GM12892 (cell line): ENCODE data around the gene SMCHD1.

Experiments used
- DNase-seq: peaks from one replicate; pipeline ENCODE4 v3.0.0; 2011; ENCODE audit not compliant: insufficient read length
- FAIRE-seq: peaks from 2 replicates; lab custom pipeline; 2011; peaks lifted over from hg19 to GRCh38; lab: Jason Lieb, UNC
- POLR2A ChIP-seq: IDR thresholded peaks from 2 replicates; pipeline ENCODE4 v1.6.1; 2011; ENCODE audit warnings: low read depth, low read length, control low read depth
- POLR2AphosphoS5 ChIP-seq: IDR thresholded peaks from 2 replicates; pipeline ENCODE4 v1.6.1; 2011; ENCODE audit warnings: low read depth, low read length, control low read depth
- TAF1 ChIP-seq: IDR thresholded peaks from 2 replicates; pipeline ENCODE4 v1.6.1; 2011; ENCODE audit warnings: low read depth, mild to moderate bottlenecking, control low read depth, low read length, borderline replicate concordance

Gene SMCHD1

DNA sequence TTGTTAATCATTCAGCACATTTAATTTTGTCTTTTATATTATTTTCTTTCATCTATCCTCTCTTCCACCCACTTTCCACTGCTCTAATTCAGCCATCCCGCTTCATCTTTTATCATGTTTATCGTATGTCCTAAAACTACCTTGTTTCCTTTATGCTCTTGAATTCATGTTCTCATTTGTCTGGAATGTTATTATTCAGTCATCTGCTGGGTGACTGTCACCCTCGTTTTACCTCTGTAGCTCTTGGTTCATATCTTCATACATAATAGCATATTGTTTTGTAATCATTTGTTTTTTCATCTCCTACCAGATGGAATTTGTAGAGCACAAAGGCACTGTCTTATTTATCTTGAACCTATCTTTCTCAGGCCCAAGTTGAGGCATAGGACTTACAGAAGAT, 37.0 kb downstream of the SMCHD1 start:
- FAIRE-seq (no peak), DNase-seq (no peak)
- TF ChIP-seq POLR2AphosphoS5: no peak
- no peak for TF ChIP-seq TAF1
- no peak for TF ChIP-seq POLR2A

- DNase-seq (no peak), FAIRE-seq (no peak)
- no peak for TF ChIP-seq POLR2AphosphoS5
- no peak for TF ChIP-seq POLR2A
- no peak for TF ChIP-seq TAF1
Observed at GRCh38 chr18:2697184-2697583, 41.7 kb downstream of the SMCHD1 start.

- no peak for TF ChIP-seq POLR2A
- no peak for TF ChIP-seq POLR2AphosphoS5
- no peak for TF ChIP-seq TAF1
- no peak for DNase-seq
- no peak for FAIRE-seq
Observed at GRCh38 chr18:2699001-2699400, 43.5 kb downstream of the SMCHD1 start.

GRCh38 chr18:2704541-2704940, 49.0 kb downstream of the SMCHD1 start:
- TF ChIP-seq POLR2A: no peak
- no peak for TF ChIP-seq POLR2AphosphoS5
- no peak for TF ChIP-seq TAF1
- DNase-seq (no peak), FAIRE-seq (no peak)

- no peak for FAIRE-seq
- no peak for DNase-seq
- TF ChIP-seq POLR2A (no peak), TAF1 (no peak), POLR2AphosphoS5 (no peak)
Observed at GRCh38 chr18:2706903-2707302, 51.4 kb downstream of the SMCHD1 start.

- FAIRE-seq: no peak
- no peak for DNase-seq
- TF ChIP-seq TAF1: no peak
- no peak for TF ChIP-seq POLR2AphosphoS5
- TF ChIP-seq POLR2A: no peak
Observed at GRCh38 chr18:2707551-2708168, 52.1 kb downstream of the SMCHD1 start.

GRCh38 chr18:2709316-2709715, 53.8 kb downstream of the SMCHD1 start:
- no peak for FAIRE-seq
- TF ChIP-seq POLR2A: no peak
- TF ChIP-seq POLR2AphosphoS5: no peak
- TF ChIP-seq TAF1: no peak
- no peak for DNase-seq

DNA sequence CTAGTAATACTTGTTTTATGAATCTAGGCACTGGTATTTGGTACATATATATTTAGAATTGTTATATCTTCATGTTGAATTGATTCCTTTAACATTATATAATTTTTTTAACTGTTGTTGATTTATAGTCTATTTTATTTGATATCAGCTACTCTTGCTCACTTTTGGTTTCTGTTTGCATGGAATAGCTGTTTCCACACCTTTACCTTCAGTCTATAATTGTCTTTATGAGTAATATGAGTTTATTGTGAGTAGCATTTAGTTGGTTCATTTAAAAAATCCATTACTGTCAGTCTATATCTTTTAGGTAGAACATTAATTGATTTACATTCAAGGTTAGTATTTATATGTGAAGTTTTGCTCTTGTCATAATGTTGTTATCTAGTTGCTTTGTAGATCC, 58.6 kb downstream of the SMCHD1 start:
- peak; percentile 67 for FAIRE-seq
- TF ChIP-seq POLR2A (no peak), POLR2AphosphoS5 (no peak), TAF1 (no peak)
- no peak for DNase-seq

- FAIRE-seq (no peak), DNase-seq (no peak)
- TF ChIP-seq TAF1 (no peak), POLR2A (no peak), POLR2AphosphoS5 (no peak)
Observed at GRCh38 chr18:2715990-2716389, 60.5 kb downstream of the SMCHD1 start.

- FAIRE-seq: no peak
- TF ChIP-seq POLR2A (no peak), POLR2AphosphoS5 (no peak), TAF1 (no peak)
Observed at GRCh38 chr18:2716394-2717326, 61.1 kb downstream of the SMCHD1 start.

GRCh38 chr18:2717407-2717806, 61.9 kb downstream of the SMCHD1 start:
- TF ChIP-seq POLR2AphosphoS5 (no peak), TAF1 (no peak), POLR2A (no peak)
- FAIRE-seq (no peak), DNase-seq (no peak)

More at GRCh38 chr18:2716394-2717326, 61.1 kb downstream of the SMCHD1 start:
- DNase-seq: no peak

- no peak for DNase-seq
- TF ChIP-seq TAF1 (no peak), POLR2A (no peak), POLR2AphosphoS5 (no peak)
- no peak for FAIRE-seq
Observed at GRCh38 chr18:2719040-2719439, 63.5 kb downstream of the SMCHD1 start.
